Transverse colon (tissue), 4 donors: Measurements from ENCODE around the gene GARIN5B.

Experiments
- CTCF ChIP-seq, 5 experiments: fragments of 200-600 bp in 3 of 5; fragments of 450-650 bp in 2 of 5; sonication (generic) in 3 of 5; IDR thresholded peaks; 1 replicate in 2 of 5; 2 replicates in 3 of 5; pipeline ENCODE4 v1.5.1; 2016 to 2017; ENCODE audit warnings: antibody characterized with exemption in 5 of 5, inconsistent platforms in 3 of 5, mild to moderate bottlenecking in 2 of 5, moderate library complexity in 1 of 5
- EP300 ChIP-seq: sonication (generic); formaldehyde crosslinking; IDR thresholded peaks from one replicate; pipeline ENCODE4 v1.6.1; 2017; ENCODE audit warnings: antibody characterized with exemption, low read depth
- POLR2A ChIP-seq: fragments of 450-650 bp; IDR thresholded peaks from one replicate; pipeline ENCODE4 v1.6.1; 2016; ENCODE audit warnings: antibody characterized with exemption, mild to moderate bottlenecking, moderate library complexity
- POLR2AphosphoS5 ChIP-seq, 3 donors: sonication (generic); formaldehyde crosslinking; IDR thresholded peaks; one replicate each; pipeline ENCODE4 v1.6.1; 2016; ENCODE audit warnings: antibody characterized with exemption in 3 of 3

- TF ChIP-seq CTCF (IDR thresholded peaks at IDR 0.05) (no peak), POLR2AphosphoS5 (IDR thresholded peaks at IDR 0.05) (no peak), POLR2A (no peak), EP300 (no peak)
Observed at GRCh38 chr19:55312621-55313512, 50.2 kb downstream of the GARIN5B start.
